ENCODE data around the gene ZBTB3. TPM values are rescaled to one million over a fixed set of nuclear protein-coding genes. Genes with fewer than 3 reads are reported as not detected.

The ZBTB3 gene
- total RNA-seq, 1 experiment from 2014 or later = 82.3 TPM

- TF ChIP-seq PREB (CRISPR knock-in tag; IDR thresholded peaks at IDR 0.05; ENCODE audit: borderline replicate concordance) (no peak), USF2 (CRISPR knock-in tag; IDR thresholded peaks at IDR 0.05) (no peak), E2F5 (CRISPR knock-in tag; IDR thresholded peaks at IDR 0.05) (no peak), OVOL2 (CRISPR knock-in tag; IDR thresholded peaks at IDR 0.05; ENCODE audit: borderline replicate concordance) (no peak), ESRRA (CRISPR knock-in tag; IDR thresholded peaks at IDR 0.05; ENCODE audit: borderline replicate concordance) (0 out of 2 replicates have a peak, but pooled peaks have one; percentile 22), GABPB1 (CRISPR knock-in tag; IDR thresholded peaks at IDR 0.05) (peak; percentile 48; the same call in 1 of the 2 replicates), TCF7 (CRISPR knock-in tag; IDR thresholded peaks at IDR 0.05; ENCODE audit: low read depth) (0 out of 2 replicates have a peak, but pooled peaks have one; percentile 21), TP53 (CRISPR knock-in tag; IDR thresholded peaks at IDR 0.05) (no peak)
Measured at GRCh38 chr11:62786318-62787004, 32.5 kb upstream of the ZBTB3 start (continued).

GRCh38 chr11:62782753-62783152 is 28.8 kb upstream of the ZBTB3 start:
- ChIA-PET POLR2A (no interaction called here), CTCF (no interaction called here)
- Mint-ChIP-seq H3K4me3 (no peak overlapping the region), H3K27ac (no peak overlapping the region; the same call in 1 of the 2 replicates), H3K4me1 (peaks cover 10% of the 10 kb centered on the region; the same call in 1 of the 2 replicates), H3K9me3 (no peaks in the 10 kb centered on the region), H3K27me3 (ENCODE audit: low read depth) (no peaks in the 10 kb centered on the region; the same call in 1 of the 2 replicates), H3K36me3 (peaks cover 38% of the 10 kb centered on the region)
- DNase-seq (ENCODE audit: low spot score) (no peak), ATAC-seq (no peak)
- TF ChIP-seq USF1 (CRISPR knock-in tag; IDR thresholded peaks at IDR 0.05) = no peak
- TF ChIP-seq JUN (CRISPR knock-in tag; IDR thresholded peaks at IDR 0.05) = no peak
- no peak for TF ChIP-seq ARID4B (CRISPR knock-in tag; IDR thresholded peaks at IDR 0.05; ENCODE audit: borderline replicate concordance)
- TF ChIP-seq USF2 (CRISPR knock-in tag; IDR thresholded peaks at IDR 0.05) = no peak

GRCh38 chr11:62778441-62778840 is 24.5 kb upstream of the ZBTB3 start:
- ChIA-PET POLR2A (no interaction called here), CTCF (interaction anchor here (11.6 kb wide), 1 partner anchor 8 kb away, joined by 121 read pairs; the partner anchor contains the start of gene TMEM179B)
- H3K4me1 Mint-ChIP-seq = no peaks in the 10 kb centered on the region
- H3K4me3 Mint-ChIP-seq = no peak overlapping the region
- H3K27me3 Mint-ChIP-seq (ENCODE audit: low read depth) = no peaks in the 10 kb centered on the region
- ATAC-seq = no peak
- H3K36me3 Mint-ChIP-seq = peaks cover 60% of the 10 kb centered on the region
- DNase-seq (ENCODE audit: low spot score) = no peak
- no peaks in the 10 kb centered on the region for H3K9me3 Mint-ChIP-seq
- H3K27ac Mint-ChIP-seq = peak overlapping the region; percentile 89
- TF ChIP-seq TCF7 (CRISPR knock-in tag; IDR thresholded peaks at IDR 0.05; ENCODE audit: low read depth) (no peak), ZNF532 (CRISPR knock-in tag; IDR thresholded peaks at IDR 0.05; ENCODE audit: borderline replicate concordance) (no peak), TP53 (CRISPR knock-in tag; IDR thresholded peaks at IDR 0.05) (no peak), NR3C1 (CRISPR knock-in tag; conservative IDR thresholded peaks at IDR 0.05; ENCODE audit: low read depth) (no peak), ZNF281 (CRISPR knock-in tag; IDR thresholded peaks at IDR 0.05) (no peak)

Measured in WTC11 (cell line).